Measurements from ENCODE around the gene EIF2AK3. TPM values are rescaled to one million over a fixed set of nuclear protein-coding genes. Genes with fewer than 3 reads are reported as not detected.

The EIF2AK3 gene
- total and polyA plus RNA-seq, 4 donors, result 5.3 to 46.7 (median 18.6) TPM

- no peak for TF ChIP-seq CTCF (IDR thresholded peaks at IDR 0.05; ENCODE audit: control extremely low read depth, extremely low read depth)
- Histone ChIP-seq H3K36me3 (ENCODE audit: control insufficient read depth in 4 of 4, insufficient read depth in 4 of 4, low read length in 4 of 4) (no peaks in the 10 kb centered on the region), H3K27ac (ENCODE audit: low read depth in 1 of 2, low read length in 1 of 2) (no peak overlapping the region), H3K4me1 (ENCODE audit: control insufficient read depth in 5 of 5, insufficient read depth in 5 of 5, low read length in 5 of 5) (no peaks in the 10 kb centered on the region), H3K9ac (ENCODE audit: insufficient read depth in 1 of 2, low read length in 2 of 2) (no peak overlapping the region), H3K4me3 (no peak overlapping the region), H3K27me3 (ENCODE audit: control insufficient read depth in 3 of 3, insufficient read depth in 3 of 3, low read length in 2 of 3) (no peaks in the 10 kb centered on the region), H3K9me3 (ENCODE audit: control insufficient read depth in 4 of 4, insufficient read depth in 3 of 4, low read length in 3 of 4) (no peaks in the 10 kb centered on the region)
- 95 to 97% methylated on average over 7 of the region's 7 CpGs for WGBS, 2 donors
- DNase-seq, result no peak
- ATAC-seq (ENCODE audit: insufficient read depth, low FRiP score), result no peak
These were observed 14.1 kb upstream of the EIF2AK3 start for GRCh38 chr2:88641330-88641729.

- WGBS, 2 donors, result 84 to 93% methylated on average over 1 of the region's 1 CpG
- no peak overlapping the region for H3K27ac ChIP-seq (ENCODE audit: low read depth in 1 of 2, low read length in 1 of 2)
- H3K9me3 ChIP-seq (ENCODE audit: control insufficient read depth in 4 of 4, insufficient read depth in 3 of 4, low read length in 3 of 4), result no peaks in the 10 kb centered on the region
- H3K36me3 ChIP-seq (ENCODE audit: control insufficient read depth in 4 of 4, insufficient read depth in 4 of 4, low read length in 4 of 4), result no peaks in the 10 kb centered on the region
- ATAC-seq (ENCODE audit: insufficient read depth, low FRiP score) (no peak), DNase-seq (no peak)
- H3K4me3 ChIP-seq, result no peak overlapping the region
- H3K9ac ChIP-seq (ENCODE audit: insufficient read depth in 1 of 2, low read length in 2 of 2), result no peak overlapping the region
- no peaks in the 10 kb centered on the region for H3K27me3 ChIP-seq (ENCODE audit: control insufficient read depth in 3 of 3, insufficient read depth in 3 of 3, low read length in 2 of 3)
- no peak for TF ChIP-seq CTCF (IDR thresholded peaks at IDR 0.05; ENCODE audit: control extremely low read depth, extremely low read depth)
- H3K4me1 ChIP-seq (ENCODE audit: control insufficient read depth in 5 of 5, insufficient read depth in 5 of 5, low read length in 5 of 5), result no peaks in the 10 kb centered on the region
These were observed 12.6 kb upstream of the EIF2AK3 start for GRCh38 chr2:88639865-88640264.

GRCh38 chr2:88638743-88639142 lies 11.5 kb upstream of the EIF2AK3 start:
- 69 to 70% methylated on average over 3 of the region's 3 CpGs for WGBS, 2 donors
- no peak for TF ChIP-seq CTCF (IDR thresholded peaks at IDR 0.05; ENCODE audit: control extremely low read depth, extremely low read depth)

GRCh38 chr2:88638123-88638650 lies 10.9 kb upstream of the EIF2AK3 start:
- WGBS, 2 donors, result 73 to 80% methylated on average over 2 of the region's 2 CpGs
- no peak for TF ChIP-seq CTCF (IDR thresholded peaks at IDR 0.05; ENCODE audit: control extremely low read depth, extremely low read depth)
- Histone ChIP-seq H3K36me3 (ENCODE audit: control insufficient read depth in 4 of 4, insufficient read depth in 4 of 4, low read length in 4 of 4) (no peaks in the 10 kb centered on the region), H3K4me1 (ENCODE audit: control insufficient read depth in 5 of 5, insufficient read depth in 5 of 5, low read length in 5 of 5) (no peaks in the 10 kb centered on the region), H3K9me3 (ENCODE audit: control insufficient read depth in 4 of 4, insufficient read depth in 3 of 4, low read length in 3 of 4) (no peaks in the 10 kb centered on the region), H3K27me3 (ENCODE audit: control insufficient read depth in 3 of 3, insufficient read depth in 3 of 3, low read length in 2 of 3) (no peaks in the 10 kb centered on the region), H3K4me3 (no peak overlapping the region), H3K9ac (ENCODE audit: insufficient read depth in 1 of 2, low read length in 2 of 2) (no peak overlapping the region), H3K27ac (ENCODE audit: low read depth in 1 of 2, low read length in 1 of 2) (no peak overlapping the region)
- DNase-seq (no peak), ATAC-seq (ENCODE audit: insufficient read depth, low FRiP score) (no peak)

More at GRCh38 chr2:88638743-88639142, 11.5 kb upstream of the EIF2AK3 start:
- Histone ChIP-seq H3K9me3 (ENCODE audit: control insufficient read depth in 4 of 4, insufficient read depth in 3 of 4, low read length in 3 of 4) (no peaks in the 10 kb centered on the region), H3K27me3 (ENCODE audit: control insufficient read depth in 3 of 3, insufficient read depth in 3 of 3, low read length in 2 of 3) (no peaks in the 10 kb centered on the region), H3K4me1 (ENCODE audit: control insufficient read depth in 5 of 5, insufficient read depth in 5 of 5, low read length in 5 of 5) (no peaks in the 10 kb centered on the region), H3K4me3 (no peak overlapping the region), H3K9ac (ENCODE audit: insufficient read depth in 1 of 2, low read length in 2 of 2) (no peak overlapping the region), H3K36me3 (ENCODE audit: control insufficient read depth in 4 of 4, insufficient read depth in 4 of 4, low read length in 4 of 4) (no peaks in the 10 kb centered on the region), H3K27ac (ENCODE audit: low read depth in 1 of 2, low read length in 1 of 2) (no peak overlapping the region)
- no peak for ATAC-seq (ENCODE audit: insufficient read depth, low FRiP score)
- no peak for DNase-seq
